ENCODE data around the gene TRIM62. TPM values are rescaled to one million over a fixed set of nuclear protein-coding genes. Genes with fewer than 3 reads are reported as not detected.

The TRIM62 gene
- total RNA-seq, 1 donor from 2014 or later: 1.4 TPM

DNA sequence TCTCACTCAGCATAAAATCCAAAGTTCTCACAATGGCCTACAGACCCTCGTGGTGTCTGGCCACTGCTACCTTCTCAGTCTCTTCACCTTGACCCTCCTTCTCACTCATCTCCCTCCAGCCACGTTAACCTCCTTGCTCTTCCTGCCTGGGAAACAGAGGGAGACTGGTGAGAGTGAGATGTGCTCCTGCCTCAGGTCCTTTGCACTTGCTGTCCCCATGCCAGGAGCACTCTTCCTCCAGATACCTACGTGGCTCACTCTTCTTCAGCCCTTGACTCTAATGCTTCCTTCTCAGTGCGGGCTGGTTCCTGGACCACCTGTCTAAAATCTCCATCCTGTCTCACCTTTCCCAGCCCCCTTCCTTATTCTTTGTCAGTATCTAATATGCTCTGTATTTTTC is 24.7 kb downstream of the TRIM62 start:
- no peaks in the 10 kb centered on the region for H3K9me3 Mint-ChIP-seq
- peak overlapping the region; percentile 3 for H3K4me3 Mint-ChIP-seq
- H3K27ac Mint-ChIP-seq: no peak overlapping the region

DNA sequence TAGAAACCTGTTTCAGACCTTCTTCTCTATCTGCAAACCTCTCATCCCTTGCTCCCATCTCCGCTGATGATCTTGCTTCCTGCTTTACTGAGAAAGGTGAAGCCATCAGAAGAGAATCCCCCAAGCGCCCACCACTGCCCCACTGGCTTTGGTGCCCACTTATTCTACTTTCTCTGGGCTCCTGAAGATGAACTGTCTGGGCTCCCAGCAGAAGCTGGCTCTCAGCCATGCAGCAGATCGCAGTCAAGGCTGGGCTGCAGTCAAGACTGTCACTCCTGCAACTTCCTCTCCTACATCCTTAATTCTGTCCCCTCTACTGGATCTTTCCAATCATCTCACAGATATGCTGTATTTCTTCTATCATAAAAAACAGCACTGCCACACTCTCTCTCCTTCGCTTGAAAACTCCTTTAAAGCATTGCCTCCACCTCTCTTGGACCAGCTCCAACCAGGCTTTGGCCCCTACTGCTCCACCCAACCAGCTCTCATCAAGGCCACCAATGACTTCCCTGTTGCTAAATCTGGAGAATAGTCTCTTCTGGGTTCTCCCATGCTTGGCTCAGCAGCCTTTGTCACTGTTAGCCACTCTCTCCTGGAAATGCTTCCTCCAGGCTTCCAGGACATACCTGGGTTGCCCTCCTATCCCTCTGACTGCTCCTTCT is 25.8 kb downstream of the TRIM62 start:
- Mint-ChIP-seq H3K4me1 (peaks cover 62% of the 10 kb centered on the region), H3K9me3 (no peaks in the 10 kb centered on the region), H3K4me3 (no peak overlapping the region), H3K27ac (no peak overlapping the region), H3K27me3 (ENCODE audit: insufficient read depth, low read depth) (peaks cover 14% of the 10 kb centered on the region), H3K36me3 (peaks cover 17% of the 10 kb centered on the region)
- H3K27ac ChIP-seq: no peak overlapping the region
- H3K9ac ChIP-seq: no peak overlapping the region
- no peak overlapping the region for H2AFZ ChIP-seq (replicated peaks)
- H4K20me1 ChIP-seq (ENCODE audit: low read depth): peaks cover 6% of the 10 kb centered on the region
- peaks cover 34% of the 10 kb centered on the region for H3K4me1 ChIP-seq
- H3K36me3 ChIP-seq: no peaks in the 10 kb centered on the region
- H3F3A ChIP-seq (ENCODE audit: low read depth): peaks cover 40% of the 10 kb centered on the region
- no peak overlapping the region for H3K4me3 ChIP-seq
- H3K27me3 ChIP-seq: no peaks in the 10 kb centered on the region
- no peaks in the 10 kb centered on the region for H3K79me2 ChIP-seq (ENCODE audit: low read depth)
- no peaks in the 10 kb centered on the region for H3K9me3 ChIP-seq (ENCODE audit: low read depth)
- TF ChIP-seq, protein P1, sequence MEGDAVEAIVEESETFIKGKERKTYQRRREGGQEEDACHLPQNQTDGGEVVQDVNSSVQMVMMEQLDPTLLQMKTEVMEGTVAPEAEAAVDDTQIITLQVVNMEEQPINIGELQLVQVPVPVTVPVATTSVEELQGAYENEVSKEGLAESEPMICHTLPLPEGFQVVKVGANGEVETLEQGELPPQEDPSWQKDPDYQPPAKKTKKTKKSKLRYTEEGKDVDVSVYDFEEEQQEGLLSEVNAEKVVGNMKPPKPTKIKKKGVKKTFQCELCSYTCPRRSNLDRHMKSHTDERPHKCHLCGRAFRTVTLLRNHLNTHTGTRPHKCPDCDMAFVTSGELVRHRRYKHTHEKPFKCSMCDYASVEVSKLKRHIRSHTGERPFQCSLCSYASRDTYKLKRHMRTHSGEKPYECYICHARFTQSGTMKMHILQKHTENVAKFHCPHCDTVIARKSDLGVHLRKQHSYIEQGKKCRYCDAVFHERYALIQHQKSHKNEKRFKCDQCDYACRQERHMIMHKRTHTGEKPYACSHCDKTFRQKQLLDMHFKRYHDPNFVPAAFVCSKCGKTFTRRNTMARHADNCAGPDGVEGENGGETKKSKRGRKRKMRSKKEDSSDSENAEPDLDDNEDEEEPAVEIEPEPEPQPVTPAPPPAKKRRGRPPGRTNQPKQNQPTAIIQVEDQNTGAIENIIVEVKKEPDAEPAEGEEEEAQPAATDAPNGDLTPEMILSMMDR (IDR thresholded peaks at IDR 0.05): no peak
- TF ChIP-seq EZH2phosphoT487 (IDR thresholded peaks at IDR 0.05) (no peak), EZH2 (IDR thresholded peaks at IDR 0.05) (no peak)
- H3K4me2 ChIP-seq: no peak overlapping the region
- DNase-seq (ENCODE audit: low spot score): no peak

More for the DNA sequence above, 24.7 kb downstream of the TRIM62 start:
- H3K36me3 Mint-ChIP-seq: peaks cover 19% of the 10 kb centered on the region
- H3K4me1 ChIP-seq: peaks cover 34% of the 10 kb centered on the region
- H3K27me3 Mint-ChIP-seq (ENCODE audit: insufficient read depth, low read depth): peaks cover 18% of the 10 kb centered on the region
- H3K4me3 ChIP-seq: no peak overlapping the region
- H3K9ac ChIP-seq: no peak overlapping the region
- H3K36me3 ChIP-seq: no peaks in the 10 kb centered on the region
- H3K27ac ChIP-seq: no peak overlapping the region
- H3K9me3 ChIP-seq (ENCODE audit: low read depth): no peaks in the 10 kb centered on the region
- H4K20me1 ChIP-seq (ENCODE audit: low read depth): no peaks in the 10 kb centered on the region
- H2AFZ ChIP-seq (replicated peaks): no peak overlapping the region
- H3F3A ChIP-seq (ENCODE audit: low read depth): peaks cover 39% of the 10 kb centered on the region
- no peak for DNase-seq (ENCODE audit: low spot score)
- no peaks in the 10 kb centered on the region for H3K27me3 ChIP-seq
- H3K79me2 ChIP-seq (ENCODE audit: low read depth): no peaks in the 10 kb centered on the region
- TF ChIP-seq EZH2phosphoT487 (IDR thresholded peaks at IDR 0.05) (no peak), EZH2 (IDR thresholded peaks at IDR 0.05) (no peak)
- TF ChIP-seq, protein P1 (IDR thresholded peaks at IDR 0.05): no peak
- H3K4me2 ChIP-seq: no peak overlapping the region
- peaks cover 62% of the 10 kb centered on the region for H3K4me1 Mint-ChIP-seq

DNA sequence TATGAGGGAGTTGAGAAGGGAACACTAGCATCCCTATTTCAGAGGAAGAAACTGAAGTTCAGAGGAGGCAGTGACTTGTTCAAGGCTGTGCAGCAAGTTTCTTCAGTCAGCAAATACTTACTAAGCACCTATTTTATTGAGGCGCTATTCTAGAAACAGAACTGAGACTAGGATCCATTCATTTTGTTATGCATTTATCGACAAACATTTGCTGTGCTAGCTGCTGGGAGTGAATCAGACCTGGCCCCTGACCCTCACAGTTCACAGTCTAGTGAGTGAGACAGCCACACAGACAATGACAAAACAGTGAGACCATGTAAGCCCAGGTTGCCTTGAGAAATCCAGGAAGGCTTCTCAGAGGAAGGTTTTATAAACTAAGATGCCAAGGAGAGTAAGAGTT is 28.2 kb downstream of the TRIM62 start:
- H3K36me3 Mint-ChIP-seq: peaks cover 17% of the 10 kb centered on the region
- Histone ChIP-seq H3K27ac (peak overlapping the region; percentile 10), H4K20me1 (ENCODE audit: low read depth) (peaks cover 10% of the 10 kb centered on the region), H3K4me1 (peaks cover 39% of the 10 kb centered on the region), H3K9me3 (ENCODE audit: low read depth) (no peaks in the 10 kb centered on the region), H3K4me2 (peak overlapping the region; percentile 53), H3K9ac (no peak overlapping the region), H3K4me3 (no peak overlapping the region), H3K36me3 (no peaks in the 10 kb centered on the region), H3K79me2 (ENCODE audit: low read depth) (no peaks in the 10 kb centered on the region), H3F3A (ENCODE audit: low read depth) (peaks cover 48% of the 10 kb centered on the region), H3K27me3 (no peaks in the 10 kb centered on the region), H2AFZ (replicated peaks) (no peak overlapping the region)
- TF ChIP-seq EZH2phosphoT487 (IDR thresholded peaks at IDR 0.05) (no peak), EZH2 (IDR thresholded peaks at IDR 0.05) (no peak)
- DNase-seq (ENCODE audit: low spot score): no peak
- peaks cover 10% of the 10 kb centered on the region for H3K27me3 Mint-ChIP-seq (ENCODE audit: insufficient read depth, low read depth)
- H3K27ac Mint-ChIP-seq: peak overlapping the region; percentile 34
- peaks cover 59% of the 10 kb centered on the region for H3K4me1 Mint-ChIP-seq
- H3K4me3 Mint-ChIP-seq: no peak overlapping the region
- no peaks in the 10 kb centered on the region for H3K9me3 Mint-ChIP-seq
